Adrenal gland (tissue), 12 donors: ENCODE data around the gene CCDC69. TPM values are rescaled to one million over a fixed set of nuclear protein-coding genes. Genes with fewer than 3 reads are reported as not detected.
A peak's percentile ranks its signal among the peaks of the same experiment; 100 is the strongest.

Experiments used
- DNase-seq, 7 donors: peaks; one replicate each; pipeline ENCODE4 v3.0.0-alpha.2; 2019 to 2020
- H3K27ac ChIP-seq, 5 donors: fragments of 200-600 bp; sonication (generic) in 4 of 5; 1 replicate in 3 of 5; 2 replicates in 2 of 5; pipeline versions ENCODE4 v1.5.1 to v1.8.0; 2016 to 2020; ENCODE audit warnings: mild to moderate bottlenecking in 1 of 5
- H3K27me3 ChIP-seq: fragments of 200-600 bp; 2 replicates; pipeline ENCODE4 v1.8.0; 2021
- H3K36me3 ChIP-seq, 2 donors: fragments of 200-600 bp; replicated peaks in 1 of 2; 1 replicate in 1 of 2; 2 replicates in 1 of 2; pipeline versions ENCODE4 v1.5.1 to v1.8.0; 2018 to 2022
- H3K4me1 ChIP-seq, 2 donors: fragments of 200-600 bp; replicated peaks in 1 of 2; 1 replicate in 1 of 2; 2 replicates in 1 of 2; pipeline versions ENCODE4 v1.5.1 to v1.8.0; 2018 to 2021
- H3K4me3 ChIP-seq, 4 donors: fragments of 200-600 bp; sonication (generic) in 3 of 4; one replicate each; pipeline ENCODE4 v1.5.1; 2016 to 2018
- H3K9me3 ChIP-seq, 3 donors: fragments of 200-600 bp; sonication (generic) in 1 of 3; replicated peaks in 1 of 3; 1 replicate in 2 of 3; 2 replicates in 1 of 3; pipeline versions ENCODE4 v1.5.1 to v1.8.0; 2016 to 2021
- POLR2A ChIP-seq, 2 donors: fragments of 450-650 bp; IDR thresholded peaks; one replicate each; pipeline ENCODE4 v1.6.1; 2017; ENCODE audit warnings: antibody characterized with exemption in 2 of 2, mild to moderate bottlenecking in 2 of 2, moderate library complexity in 1 of 2
- whole genome bisulfite sequencing, 4 donors: extraction: QIAGEN DNeasy Blood & Tissue Kit in 2 of 4; methylation state at CpG; one replicate each; pipeline versions ENCODE4 v1.1.5 to v1.1.7; 2013 to 2017; 5-methylcytosine and 5-hydroxymethylcytosine counted together
- intact Hi-C, 2 donors: fragments of 100-400 bp; cut with DNase I; formaldehyde crosslinking; loops; one replicate each; pipeline versions ENCODE4 v1.14.1 to v1.15.0; 2022 to 2023
- polyA plus RNA-seq, 3 donors: library from polyadenylated mRNA; stranded (reverse); fragments of 200-250 nt in 2 of 3; fragments of 350-450 nt in 1 of 3; fragmentation: Illumina TruSeq in 1 of 3; extraction: RNeasy Lipid Tissue Mini Kit (QIAGEN cat#74804) in 1 of 3; gene quantifications; one replicate each; pipeline ENCODE4 v1.2.3, GENCODE V29; 2013 to 2014
- total RNA-seq, 9 donors: library from RNA; depleted of rRNA in 4 of 9; stranded (reverse); fragments of >200 nt in 4 of 9; fragments of 120-200 nt in 1 of 9; fragmentation: NEBNext Ultra II Directional in 1 of 9; extraction: Animal tissue kit (Norgen Biotek cat#: 25700) in 1 of 9; gene quantifications; one replicate each; pipeline versions ENCODE4 v1.1.0 to v1.2.4, GENCODE V29; 2013 to 2023
- TF ChIP-seq, protein P1 (sequence below), 6 experiments: fragments of 450-650 bp in 4 of 6; fragments of 200-600 bp in 2 of 6; sonication (generic) in 1 of 6; IDR thresholded peaks; 1 replicate in 5 of 6; 2 replicates in 1 of 6; pipeline versions ENCODE4 v1.5.1 to v1.8.0; 2016 to 2021; ENCODE audit warnings: antibody characterized with exemption in 6 of 6, mild to moderate bottlenecking in 2 of 6, moderate library complexity in 1 of 6
- donor health status: healthy with polysubstance abuse.
- donor health status: Bipolar disorder and iron deficiency.
- donor health status: DM: yes; HTN: yes; CAD: no.
- donor health status: DM: no; HTN: no; CAD: no.
- donor health status: DM: no; HTN: no; CAD: no.
- donor health status: DM: yes; HTN: yes; CAD: no.

CCDC69 gene
- total and polyA plus RNA-seq, 12 donors: 76.1 to 241 (median 174) TPM

DNA sequence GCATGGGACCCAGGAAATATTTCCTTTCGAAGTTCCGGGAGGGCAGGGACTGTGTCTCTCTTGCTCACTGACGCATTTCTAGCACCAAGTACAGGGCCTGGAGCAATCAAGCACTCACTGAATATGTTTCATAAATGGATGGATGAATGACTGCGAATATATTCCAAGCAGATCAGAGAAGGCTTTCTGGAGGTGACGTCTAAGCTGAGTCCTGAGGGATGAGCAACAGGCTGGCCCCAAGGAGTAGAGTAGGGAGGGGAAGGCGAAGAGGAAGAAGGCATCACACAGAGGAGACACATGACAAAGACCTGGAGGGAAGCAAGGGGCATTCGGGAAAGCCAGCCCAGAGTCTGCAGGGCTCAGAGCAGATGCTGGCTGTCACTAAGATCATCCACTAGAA is 80.2 kb downstream of the CCDC69 start:
- Histone ChIP-seq H3K36me3 (peaks cover 0 to 41% of the 10 kb centered on the region in 2 donors), H3K4me3 (no peak overlapping the region), H3K27ac (peak overlapping the region in 1 of 5 donors; percentile 10), H3K9me3 (no peaks in the 10 kb centered on the region), H3K4me1 (peaks cover 0 to 24% of the 10 kb centered on the region in 2 donors), H3K27me3 (no peaks in the 10 kb centered on the region)
- intact Hi-C loops: no loop called here
- DNase-seq: no peak
- TF ChIP-seq POLR2A (IDR thresholded peaks at IDR 0.05): no peak
- TF ChIP-seq, protein P1, sequence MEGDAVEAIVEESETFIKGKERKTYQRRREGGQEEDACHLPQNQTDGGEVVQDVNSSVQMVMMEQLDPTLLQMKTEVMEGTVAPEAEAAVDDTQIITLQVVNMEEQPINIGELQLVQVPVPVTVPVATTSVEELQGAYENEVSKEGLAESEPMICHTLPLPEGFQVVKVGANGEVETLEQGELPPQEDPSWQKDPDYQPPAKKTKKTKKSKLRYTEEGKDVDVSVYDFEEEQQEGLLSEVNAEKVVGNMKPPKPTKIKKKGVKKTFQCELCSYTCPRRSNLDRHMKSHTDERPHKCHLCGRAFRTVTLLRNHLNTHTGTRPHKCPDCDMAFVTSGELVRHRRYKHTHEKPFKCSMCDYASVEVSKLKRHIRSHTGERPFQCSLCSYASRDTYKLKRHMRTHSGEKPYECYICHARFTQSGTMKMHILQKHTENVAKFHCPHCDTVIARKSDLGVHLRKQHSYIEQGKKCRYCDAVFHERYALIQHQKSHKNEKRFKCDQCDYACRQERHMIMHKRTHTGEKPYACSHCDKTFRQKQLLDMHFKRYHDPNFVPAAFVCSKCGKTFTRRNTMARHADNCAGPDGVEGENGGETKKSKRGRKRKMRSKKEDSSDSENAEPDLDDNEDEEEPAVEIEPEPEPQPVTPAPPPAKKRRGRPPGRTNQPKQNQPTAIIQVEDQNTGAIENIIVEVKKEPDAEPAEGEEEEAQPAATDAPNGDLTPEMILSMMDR (IDR thresholded peaks at IDR 0.05): no peak
- 77 to 89% (median 84%) methylated on average over 7 of the region's 7 CpGs for WGBS, 4 donors

DNA sequence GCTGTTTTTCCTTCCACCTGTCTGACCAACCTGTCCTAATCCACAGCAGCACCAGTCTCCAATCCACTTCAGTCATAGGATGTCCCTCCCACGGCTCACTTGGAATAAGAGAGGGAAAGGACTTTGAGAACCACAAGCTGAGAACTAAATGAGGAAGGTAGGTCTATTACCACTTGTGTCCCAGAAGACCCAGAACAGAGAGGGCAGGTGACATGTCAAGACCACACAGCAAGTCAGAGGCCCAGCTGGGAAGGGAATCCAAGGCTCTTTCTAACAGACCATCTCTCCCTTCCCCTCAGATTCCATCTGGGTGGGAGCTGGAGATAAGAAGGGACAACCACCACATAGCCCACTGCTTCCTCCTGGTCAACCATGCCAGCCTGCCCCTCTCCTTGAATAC is 81.0 kb downstream of the CCDC69 start:
- no peaks in the 10 kb centered on the region for H3K9me3 ChIP-seq
- peak overlapping the region in 1 of 5 donors; percentile 29 for H3K27ac ChIP-seq
- H3K4me3 ChIP-seq: no peak overlapping the region
- DNase-seq: no peak
- intact Hi-C loops: no loop called here
- no peaks in the 10 kb centered on the region for H3K27me3 ChIP-seq
- H3K36me3 ChIP-seq: peaks cover 0 to 48% of the 10 kb centered on the region in 2 donors
- 86 to 94% (median 91%) methylated on average over 1 of the region's 1 CpG for WGBS, 4 donors
- peaks cover 0 to 20% of the 10 kb centered on the region in 2 donors for H3K4me1 ChIP-seq
- no peak for TF ChIP-seq POLR2A (IDR thresholded peaks at IDR 0.05)
- TF ChIP-seq, protein P1 (IDR thresholded peaks at IDR 0.05): no peak

DNA sequence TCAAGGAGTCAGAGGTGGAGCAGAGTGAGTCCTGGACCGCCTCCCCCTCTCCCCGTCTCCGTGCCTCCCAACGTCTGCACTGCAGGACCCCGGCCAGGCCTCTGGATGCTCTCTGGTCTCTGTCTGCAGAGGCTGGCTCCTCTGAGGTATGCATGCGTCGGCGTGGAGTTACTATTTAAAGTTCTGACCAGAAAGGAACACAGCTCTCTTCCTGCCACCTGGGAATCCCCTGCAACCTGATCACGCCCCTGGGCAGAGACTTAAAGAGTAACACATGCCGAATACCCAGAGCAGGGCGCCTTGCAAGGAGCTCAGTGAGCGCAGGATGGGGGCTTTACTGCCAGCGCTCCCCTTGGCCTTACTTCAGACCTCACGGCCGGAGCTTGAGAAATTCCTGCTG is 82.4 kb downstream of the CCDC69 start:
- peak in 1 of 7 donors; percentile 60 for DNase-seq
- Histone ChIP-seq H3K4me1 (peaks cover 0 to 20% of the 10 kb centered on the region in 2 donors), H3K27ac (peak overlapping the region in 1 of 5 donors; percentile 44), H3K9me3 (no peaks in the 10 kb centered on the region), H3K36me3 (peaks cover 0 to 52% of the 10 kb centered on the region in 2 donors), H3K4me3 (peak overlapping the region in 1 of 4 donors; percentile 4), H3K27me3 (no peaks in the 10 kb centered on the region)
- intact Hi-C loops: no loop called here
- TF ChIP-seq, protein P1 (IDR thresholded peaks at IDR 0.05): no peak
- TF ChIP-seq POLR2A (IDR thresholded peaks at IDR 0.05): no peak
- 63 to 67% (median 65%) methylated on average over 15 of the region's 15 CpGs for WGBS, 4 donors

DNA sequence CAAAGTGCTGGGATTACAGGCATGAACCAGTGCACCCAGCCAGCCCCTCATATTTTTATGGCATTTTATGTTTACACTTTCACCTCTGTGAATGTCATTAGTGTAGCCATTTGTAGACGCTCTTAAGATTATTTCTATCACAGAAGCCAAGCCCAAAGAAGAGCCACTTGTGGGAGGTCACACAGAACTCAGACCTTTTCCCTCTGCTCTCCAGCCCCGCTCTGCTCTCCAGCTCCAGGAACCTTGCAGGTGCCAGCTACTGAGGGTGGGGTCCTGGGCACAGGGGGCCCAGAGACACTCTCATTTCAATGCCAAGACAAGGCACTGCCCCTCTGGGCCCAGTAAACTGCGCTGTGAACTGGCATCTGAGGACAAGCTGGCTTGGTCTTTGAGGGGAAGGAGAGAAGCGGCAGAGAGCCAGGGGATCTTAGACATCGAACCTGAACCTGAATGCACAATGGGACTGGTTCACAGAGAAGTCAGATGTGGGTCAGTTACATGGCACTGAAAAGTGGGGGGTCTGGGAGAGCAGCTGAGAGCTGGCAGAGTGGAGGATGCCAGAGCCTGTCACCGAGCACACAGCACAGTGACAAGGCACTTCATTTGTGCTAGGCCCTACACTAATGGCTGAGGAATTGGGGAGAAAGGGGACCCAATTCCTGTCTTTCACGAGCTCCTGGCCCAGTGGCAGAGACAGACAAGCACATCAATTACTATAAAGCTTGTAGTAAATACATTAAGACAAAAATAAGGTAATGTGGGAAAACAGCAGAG is 83.0 kb downstream of the CCDC69 start:
- 77 to 89% (median 86%) methylated on average over 5 to 7 of the region's 7 CpGs for WGBS, 4 donors
- peaks cover 0 to 17% of the 10 kb centered on the region in 2 donors for H3K4me1 ChIP-seq
- peaks cover 0 to 58% of the 10 kb centered on the region in 2 donors for H3K36me3 ChIP-seq
- no peaks in the 10 kb centered on the region for H3K27me3 ChIP-seq
- no peaks in the 10 kb centered on the region for H3K9me3 ChIP-seq
- H3K27ac ChIP-seq: peak overlapping the region in 1 of 5 donors; percentile 44
- no peak overlapping the region for H3K4me3 ChIP-seq
- no peak for TF ChIP-seq POLR2A (IDR thresholded peaks at IDR 0.05)
- TF ChIP-seq, protein P1 (IDR thresholded peaks at IDR 0.05): no peak
- no peak for DNase-seq
- intact Hi-C loops: no loop called here
